ENCODE measurements around the gene ANO7.

The ANO7 gene

DNA sequence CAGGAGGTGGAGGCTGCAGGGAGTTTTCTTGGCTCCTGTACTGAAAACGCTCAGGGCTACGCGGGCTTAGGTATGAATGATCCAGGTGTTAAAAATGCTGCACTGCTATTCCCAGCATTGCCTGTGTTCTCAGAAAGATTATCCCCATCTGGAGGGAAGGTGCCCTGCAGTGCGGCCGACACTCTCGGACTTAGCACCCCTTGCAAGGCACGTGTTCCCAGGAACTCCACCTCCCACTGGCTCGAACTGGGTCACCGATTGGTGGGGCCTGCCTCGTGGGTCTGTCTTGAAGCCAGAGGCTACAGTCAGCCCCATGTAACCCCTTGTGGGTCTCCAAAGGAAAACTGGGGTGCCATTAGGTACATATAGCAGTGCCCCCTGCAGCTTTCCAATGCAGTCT, 25.7 kb downstream of the ANO7 start:
- no peak for DNase-seq

DNA sequence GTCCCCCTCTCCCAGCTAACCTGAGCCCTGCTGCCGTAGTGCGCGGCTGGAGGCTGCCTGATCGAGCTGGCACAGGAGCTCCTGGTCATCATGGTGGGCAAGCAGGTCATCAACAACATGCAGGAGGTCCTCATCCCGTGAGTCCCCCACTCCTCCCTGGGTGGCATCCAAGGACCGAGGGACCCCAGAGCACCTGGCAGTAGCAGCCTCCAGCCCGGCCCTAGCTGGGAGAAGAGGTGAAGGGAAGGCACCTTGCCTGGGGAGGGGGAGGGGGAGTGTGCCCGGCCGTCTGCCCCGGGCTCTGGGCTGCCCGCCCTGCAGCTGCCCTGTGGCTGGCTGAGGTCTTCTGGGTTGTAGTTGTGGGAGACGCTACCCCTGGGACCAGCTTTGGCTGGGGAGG, 26.3 kb downstream of the ANO7 start:
- no peak for DNase-seq

DNA sequence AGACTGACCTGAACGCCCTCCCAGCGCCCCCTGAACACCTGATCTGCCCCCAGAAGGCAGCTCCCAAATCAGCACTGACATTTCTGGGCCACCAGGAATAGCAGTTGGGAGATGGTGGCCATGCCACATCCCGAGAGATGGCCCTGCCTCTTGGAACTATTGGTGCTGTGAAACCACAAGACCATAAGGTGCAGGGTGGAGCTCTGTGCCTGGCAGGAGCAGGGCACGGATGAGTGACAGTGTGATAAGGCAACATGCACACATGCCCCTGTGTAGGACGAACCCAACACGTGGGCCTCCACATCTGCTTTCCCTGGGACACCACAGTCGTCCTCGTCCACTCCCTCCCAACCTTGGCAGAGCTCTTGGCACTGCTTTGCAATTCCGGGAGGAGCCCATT, 26.9 kb downstream of the ANO7 start:
- no peak for DNase-seq

DNA sequence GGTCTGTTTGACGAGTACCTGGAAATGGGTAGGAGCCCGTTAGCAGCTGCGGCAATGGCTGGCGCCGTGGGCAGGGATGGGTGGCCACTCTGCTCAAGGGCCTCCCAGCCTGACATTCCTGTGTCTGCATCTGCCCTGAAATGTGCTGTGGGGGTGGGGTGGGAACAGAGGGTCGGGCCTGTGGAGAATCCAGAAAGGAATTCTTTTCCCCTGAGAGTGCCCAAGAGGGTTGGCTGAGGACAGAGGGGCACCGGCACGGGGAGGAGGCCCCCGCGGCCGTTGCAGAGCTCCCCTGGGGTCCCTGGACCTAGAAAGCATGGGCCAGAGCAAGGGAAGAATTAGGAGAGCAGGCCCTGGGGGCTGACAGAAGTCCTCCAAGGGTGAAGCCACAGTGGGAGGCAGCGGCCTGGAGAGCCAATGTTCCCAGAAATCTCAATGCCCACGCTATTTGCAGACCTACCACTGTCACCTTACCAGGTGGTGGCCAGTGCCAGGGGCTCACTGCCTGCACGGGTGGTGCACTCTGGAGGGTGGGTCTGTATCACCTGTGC, 27.8 kb downstream of the ANO7 start:
- DNase-seq, result no peak

DNA sequence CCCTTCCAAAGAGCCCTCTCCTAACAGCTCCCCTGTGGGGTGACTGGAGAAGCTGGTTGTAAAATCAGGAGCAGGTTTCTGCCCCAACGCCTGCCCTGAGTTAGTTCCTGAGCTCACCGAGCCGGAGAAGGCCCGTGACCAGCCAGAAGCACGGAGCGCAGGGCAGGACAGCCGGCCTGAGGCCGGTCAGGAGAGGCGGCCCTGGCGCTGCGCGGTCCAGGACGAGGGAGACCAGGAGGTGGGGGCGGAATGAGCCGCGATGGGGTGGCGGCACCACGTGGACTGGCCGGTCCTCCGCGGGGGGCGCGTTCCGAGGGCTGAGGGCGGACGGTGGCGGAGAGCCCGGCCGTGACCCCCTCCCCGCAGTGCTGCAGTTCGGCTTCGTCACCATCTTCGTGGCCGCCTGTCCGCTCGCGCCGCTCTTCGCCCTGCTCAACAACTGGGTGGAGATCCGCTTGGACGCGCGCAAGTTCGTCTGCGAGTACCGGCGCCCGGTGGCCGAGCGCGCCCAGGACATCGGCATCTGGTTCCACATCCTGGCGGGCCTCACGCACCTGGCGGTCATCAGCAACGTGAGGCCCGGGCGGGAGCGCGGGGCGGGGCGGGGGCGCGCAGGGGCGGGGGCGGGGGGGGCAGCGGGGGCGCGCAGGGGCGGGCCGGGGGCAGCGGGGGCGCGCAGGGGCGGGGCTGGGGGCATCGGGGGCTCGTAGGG, 29.0 kb downstream of the ANO7 start:
- peak; percentile 29 for DNase-seq

DNA sequence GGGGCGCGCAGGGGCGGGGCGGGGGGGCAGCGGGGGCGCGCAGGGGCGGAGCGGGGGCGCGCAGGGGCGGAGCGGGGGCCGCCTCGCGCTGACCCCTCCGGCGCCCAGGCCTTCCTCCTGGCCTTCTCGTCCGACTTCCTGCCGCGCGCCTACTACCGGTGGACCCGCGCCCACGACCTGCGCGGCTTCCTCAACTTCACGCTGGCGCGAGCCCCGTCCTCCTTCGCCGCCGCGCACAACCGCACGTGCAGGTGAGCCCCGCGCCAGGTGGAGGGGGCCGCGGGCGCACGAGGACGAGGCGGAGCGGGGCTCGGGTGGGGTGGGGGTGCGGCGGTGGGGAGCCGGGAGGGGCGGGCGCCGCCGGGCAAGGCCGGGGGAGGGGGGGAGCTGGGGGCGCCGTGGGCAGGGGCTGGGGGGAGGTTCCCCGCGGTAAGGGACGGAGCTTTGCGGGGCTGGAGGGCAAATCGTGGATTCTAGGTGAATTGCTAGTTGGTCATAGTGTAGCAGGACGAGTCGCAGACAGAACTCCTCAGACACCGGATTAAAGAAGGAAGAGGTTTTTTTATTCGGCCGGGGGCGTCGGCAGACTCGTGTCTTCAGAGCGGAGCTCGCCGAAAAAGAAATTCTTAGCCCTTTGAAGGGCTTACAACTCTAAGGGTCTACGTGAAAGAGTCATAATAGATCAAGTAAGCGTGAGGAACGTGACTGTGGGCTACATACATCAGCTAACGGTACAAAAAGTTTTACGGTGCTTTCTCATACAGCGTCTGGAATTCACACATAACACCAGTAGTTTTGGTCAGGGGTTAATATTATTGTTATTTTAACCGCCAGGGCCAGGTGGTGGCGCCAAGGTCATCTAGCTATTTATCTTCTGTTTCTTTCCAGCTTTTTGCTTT, 29.9 kb downstream of the ANO7 start:
- peak; percentile 41 for DNase-seq

DNA sequence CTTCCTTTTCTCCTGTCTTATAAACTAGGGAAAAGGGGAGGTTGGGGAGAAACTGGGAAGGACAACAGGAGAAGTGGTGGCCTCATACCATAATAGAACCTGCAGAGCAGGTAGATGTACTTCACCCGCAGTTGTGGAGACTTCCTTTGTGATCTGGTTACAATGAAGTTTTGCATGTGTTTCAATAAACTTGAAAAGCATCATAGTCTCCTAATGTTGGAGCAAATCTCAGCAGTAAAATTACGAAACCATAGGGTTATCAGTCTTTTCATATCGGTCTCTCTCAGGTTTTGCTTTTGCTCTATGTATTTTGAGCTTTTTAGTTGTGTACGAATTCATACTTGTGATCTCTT, 30.5 kb downstream of the ANO7 start:
- DNase-seq, result no peak

DNA sequence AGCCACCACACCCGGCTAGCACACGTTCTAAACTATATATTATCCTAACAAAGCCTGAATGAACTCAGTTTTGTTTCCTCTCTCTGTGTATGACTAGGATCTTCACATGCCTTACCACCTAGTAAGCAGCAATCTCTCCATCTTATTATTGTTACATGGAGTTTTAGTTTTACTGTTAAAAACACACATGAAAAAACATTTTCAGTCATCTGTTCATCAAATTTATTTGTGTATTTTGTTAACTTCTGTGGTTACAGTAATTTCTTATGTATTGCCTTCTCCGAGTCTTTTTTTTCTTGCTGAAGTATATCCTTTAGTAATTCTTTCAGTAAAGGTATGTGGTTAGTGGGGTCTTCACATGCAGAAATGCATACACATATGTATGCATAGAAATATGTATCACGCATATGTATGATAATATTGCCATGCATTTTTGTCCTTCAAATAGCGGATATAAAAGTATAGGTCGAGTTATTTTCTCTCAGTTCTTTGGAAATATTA, 31.4 kb downstream of the ANO7 start:
- no peak for DNase-seq

DNA sequence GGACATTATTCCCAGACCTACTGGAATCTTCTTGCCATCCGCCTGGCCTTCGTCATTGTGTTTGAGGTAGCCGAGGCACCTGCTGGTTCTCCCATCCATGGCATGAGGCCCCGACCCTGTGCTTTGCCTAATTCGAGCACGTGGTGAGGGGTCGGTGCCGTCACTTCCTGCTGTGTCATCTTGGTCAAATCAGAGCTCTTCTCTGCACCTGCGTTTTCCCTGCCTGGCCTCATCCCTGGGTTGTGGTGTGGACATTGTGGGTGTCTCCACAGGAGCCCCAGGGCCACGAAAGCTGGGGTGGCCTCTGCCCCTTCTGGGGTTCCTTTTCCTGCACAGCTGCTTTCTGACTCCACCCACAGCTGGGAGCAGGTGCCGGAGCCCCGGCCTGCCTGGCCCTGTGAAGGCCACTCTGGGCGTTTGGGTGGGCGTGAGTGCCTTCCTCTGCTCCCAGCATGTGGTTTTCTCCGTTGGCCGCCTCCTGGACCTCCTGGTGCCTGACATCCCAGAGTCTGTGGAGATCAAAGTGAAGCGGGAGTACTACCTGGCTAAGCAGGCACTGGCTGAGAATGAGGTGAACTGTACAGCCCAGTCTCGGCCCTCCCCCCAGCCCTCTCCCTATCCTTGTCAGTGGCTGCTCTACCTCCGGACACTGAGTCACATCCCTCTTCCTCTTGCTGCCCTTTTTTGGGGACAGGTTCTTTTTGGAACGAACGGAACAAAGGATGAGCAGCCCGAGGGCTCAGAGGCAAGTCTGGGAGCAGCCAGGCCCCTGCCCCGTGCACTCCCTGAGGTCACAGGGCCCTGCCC, 34.9 kb downstream of the ANO7 start:
- DNase-seq, result no peak

DNA sequence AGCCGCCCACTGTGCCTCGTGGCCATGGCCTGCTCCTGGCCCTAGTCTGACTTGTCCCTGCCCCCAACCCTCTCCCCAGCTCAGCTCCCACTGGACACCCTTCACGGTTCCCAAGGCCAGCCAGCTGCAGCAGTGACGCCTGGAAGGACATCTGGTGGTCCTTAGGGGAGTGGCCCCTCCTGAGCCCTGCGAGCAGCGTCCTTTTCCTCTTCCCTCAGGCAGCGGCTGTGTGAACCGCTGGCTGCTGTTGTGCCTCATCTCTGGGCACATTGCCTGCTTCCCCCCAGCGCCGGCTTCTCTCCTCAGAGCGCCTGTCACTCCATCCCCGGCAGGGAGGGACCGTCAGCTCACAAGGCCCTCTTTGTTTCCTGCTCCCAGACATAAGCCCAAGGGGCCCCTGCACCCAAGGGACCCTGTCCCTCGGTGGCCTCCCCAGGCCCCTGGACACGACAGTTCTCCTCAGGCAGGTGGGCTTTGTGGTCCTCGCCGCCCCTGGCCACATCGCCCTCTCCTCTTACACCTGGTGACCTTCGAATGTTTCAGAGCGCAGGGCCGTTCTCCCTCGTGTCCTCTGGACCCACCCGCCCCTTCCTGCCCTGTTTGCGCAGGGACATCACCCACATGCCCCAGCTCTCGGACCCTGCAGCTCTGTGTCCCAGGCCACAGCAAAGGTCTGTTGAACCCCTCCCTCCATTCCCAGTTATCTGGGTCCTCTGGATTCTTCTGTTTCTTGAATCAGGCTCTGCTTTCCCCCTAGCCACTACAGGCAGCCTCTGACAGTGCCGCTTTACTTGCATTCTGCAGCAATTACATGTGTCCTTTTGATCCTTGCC, 35.8 kb downstream of the ANO7 start:
- DNase-seq, result no peak

DNA sequence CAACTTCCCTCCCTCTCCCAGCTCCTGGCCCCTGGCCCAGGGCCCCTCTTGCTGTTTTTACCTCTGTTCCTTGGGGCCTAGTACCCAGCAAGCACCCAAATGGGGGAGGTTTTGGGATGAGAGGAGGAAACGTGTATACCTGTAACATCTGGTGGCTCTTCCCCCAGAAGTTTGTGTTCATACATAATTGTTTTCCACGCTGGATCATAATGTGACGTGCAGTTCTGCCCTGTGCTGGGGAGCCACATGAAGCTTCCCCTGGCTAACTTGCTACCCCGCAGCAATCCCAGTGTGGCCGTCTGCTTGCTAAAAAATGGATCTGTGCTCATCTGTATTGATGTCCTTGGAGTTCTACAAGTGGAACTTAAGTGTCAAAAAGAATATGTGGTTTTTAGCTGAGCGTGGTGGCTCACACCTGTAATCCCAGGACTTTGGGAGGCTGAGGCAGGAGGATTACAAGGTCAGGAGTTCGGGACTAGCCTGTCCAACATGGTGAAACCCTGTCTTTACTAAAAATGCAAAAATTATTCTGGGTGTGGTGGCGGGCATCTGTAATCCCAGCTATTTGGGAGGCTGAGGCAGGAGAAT, 36.5 kb downstream of the ANO7 start:
- no peak for DNase-seq

DNA sequence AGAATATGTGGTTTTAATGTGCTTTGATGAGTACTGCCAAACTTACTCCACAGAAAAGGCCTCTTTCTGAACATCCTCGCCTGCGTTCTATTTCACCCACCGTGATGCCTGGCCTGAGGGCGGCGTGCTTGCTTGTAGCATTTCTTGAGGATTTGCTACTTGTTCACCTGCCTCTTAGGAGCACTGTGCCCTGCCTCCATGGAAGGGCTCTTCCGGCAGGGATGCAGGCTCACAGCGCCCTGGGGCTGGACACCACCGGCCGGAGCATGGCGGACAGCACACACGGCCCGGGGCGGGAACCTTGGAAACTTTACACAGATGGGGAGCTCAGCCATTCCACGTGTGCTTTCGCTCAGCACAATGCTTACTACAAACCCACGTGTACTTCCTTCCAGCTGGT, 37.1 kb downstream of the ANO7 start:
- DNase-seq, result no peak

DNA sequence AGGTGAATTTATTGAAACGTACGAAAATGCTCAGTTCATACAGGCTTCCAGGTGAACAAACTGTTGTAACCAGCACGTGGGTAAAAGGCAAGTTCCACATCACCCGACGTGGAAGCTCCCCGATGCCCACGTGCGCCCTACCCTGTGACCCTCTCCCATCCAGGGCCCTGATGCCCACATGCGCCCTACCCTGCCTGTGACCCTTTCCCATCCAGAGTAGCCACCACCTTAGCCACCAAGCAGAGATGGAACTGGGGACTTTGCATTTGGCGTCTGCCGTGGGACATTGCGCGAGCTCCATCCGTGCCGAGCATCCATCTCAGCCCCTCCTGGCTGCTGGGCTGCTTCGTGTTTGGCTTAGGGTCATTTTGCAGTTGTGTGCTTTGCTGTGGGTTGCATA, 37.5 kb downstream of the ANO7 start:
- DNase-seq, result no peak

DNA sequence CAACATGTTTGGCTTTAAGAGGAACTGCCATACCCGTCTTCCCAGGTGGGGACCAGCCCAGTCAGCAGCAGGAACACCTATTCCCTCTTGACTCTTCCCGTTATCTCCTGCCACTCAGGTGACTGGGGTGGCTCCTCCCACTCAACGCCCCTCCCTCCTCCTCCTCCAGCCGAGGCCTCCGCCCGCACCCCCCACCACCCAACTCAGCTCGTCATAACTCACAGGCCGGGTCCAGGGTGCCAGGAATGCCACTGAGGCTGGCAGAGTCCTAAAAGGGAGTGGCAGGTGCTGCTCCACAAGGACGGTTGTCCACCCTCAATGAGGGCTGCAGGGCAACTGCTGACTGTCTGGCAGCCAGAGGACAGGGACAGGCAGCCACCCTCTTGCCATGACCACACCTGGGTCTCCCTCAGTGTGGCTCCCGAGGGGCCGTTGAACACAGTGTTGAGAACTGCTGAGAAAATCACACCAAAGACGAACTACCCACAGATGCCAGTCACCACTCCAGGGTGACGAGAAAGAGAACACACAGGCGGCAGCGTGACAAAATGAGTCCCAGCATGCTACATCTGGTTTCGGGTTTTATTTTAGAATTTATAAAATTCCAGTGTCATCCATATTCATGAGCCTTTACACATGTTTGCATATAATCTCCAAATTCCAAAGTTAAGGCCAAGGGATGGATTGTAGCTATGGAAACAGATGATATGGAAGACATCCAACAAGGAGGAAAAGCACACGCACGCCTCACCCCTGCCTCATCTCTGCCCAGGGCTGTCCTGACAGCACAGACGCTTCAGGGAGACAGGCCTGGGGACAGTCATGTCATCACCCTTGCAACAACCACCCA, 38.5 kb downstream of the ANO7 start:
- no peak for DNase-seq

DNA sequence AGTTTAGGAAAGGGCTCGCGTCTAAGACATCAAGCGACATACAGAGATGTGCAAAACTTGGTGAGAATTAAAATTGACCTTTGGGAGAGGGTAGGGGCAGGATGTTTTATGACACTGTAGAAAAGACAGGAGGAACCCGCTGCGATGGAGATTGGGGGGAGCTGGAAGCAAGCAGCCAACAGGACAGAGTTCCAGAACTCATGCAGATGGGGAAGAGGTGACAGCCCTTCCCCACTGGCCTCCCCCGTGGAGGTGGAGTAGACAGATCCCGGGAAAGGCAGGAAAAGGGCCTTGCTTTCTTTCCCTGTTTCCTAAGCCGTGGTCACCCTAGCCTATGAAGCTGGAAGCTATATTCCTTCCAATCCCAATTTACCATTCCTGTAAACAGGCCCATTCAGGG, 39.1 kb downstream of the ANO7 start:
- no peak for DNase-seq

DNA sequence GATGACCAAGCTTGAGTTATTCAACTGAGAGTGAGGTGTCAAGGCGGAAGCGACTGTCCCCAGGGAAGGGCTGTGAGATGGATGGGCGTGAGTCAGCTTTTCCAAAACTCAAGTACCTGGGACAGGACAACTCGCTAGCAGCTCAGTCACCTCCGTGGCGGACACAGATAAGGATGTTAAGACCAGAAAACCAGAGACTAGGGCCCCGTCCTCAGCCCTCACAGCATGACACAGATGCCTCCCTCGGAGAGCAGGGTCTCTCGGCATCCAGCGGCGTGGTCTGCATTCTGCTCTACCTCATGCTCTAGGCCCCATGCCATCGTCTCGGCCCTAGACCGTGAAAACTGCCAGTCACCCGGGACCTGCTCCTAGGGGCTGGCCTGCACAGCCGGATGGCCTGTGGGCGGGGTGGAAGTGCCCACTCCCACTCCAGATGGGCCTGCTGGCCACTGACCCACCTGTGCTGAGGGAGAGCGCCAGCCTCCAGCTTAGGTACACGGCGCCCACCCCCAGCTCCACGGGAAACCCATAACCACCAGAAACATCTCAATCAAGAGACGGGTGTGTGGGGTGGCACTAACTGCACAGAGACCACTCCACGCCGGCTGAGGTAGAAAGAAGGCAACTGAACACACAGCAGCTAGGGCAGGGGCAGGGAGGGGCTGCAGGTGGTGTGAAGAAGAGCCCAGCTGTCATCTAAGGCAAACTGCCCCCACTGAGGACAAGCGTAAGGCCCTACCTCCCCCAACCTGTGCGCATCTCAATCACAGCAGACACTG, 39.8 kb downstream of the ANO7 start:
- DNase-seq, result no peak

DNA sequence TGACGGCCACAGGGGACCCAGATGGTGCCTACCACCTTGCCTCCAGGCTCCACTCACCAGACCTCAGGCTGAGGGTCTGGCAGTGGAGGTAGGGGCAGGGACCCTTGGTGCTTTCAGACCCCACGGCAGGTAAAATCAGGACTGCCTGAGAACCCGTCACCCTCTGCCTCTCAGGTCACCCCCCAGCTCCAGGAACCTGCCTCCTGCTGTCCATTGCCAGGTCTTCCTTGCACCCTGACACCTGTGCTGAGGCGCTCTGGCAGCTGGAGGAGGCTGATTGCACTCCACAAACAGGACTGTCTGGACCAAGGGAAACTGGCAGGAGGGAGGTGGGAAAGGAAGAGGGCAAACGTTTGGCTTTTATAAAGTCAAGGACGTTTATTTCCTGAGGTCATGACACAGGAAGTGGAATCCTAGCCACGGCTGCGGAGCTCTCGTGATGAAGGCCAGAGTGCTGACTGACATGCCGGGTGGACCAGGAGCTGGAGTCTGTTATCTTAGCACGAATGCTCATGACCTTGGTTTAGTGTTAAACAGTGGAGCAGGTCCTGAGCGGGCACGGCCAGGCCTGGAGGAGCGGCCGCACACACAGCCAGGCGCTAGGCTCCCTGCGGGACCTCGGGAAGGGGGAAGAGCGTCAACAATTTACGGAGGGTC, 40.5 kb downstream of the ANO7 start:
- DNase-seq, result no peak

DNA sequence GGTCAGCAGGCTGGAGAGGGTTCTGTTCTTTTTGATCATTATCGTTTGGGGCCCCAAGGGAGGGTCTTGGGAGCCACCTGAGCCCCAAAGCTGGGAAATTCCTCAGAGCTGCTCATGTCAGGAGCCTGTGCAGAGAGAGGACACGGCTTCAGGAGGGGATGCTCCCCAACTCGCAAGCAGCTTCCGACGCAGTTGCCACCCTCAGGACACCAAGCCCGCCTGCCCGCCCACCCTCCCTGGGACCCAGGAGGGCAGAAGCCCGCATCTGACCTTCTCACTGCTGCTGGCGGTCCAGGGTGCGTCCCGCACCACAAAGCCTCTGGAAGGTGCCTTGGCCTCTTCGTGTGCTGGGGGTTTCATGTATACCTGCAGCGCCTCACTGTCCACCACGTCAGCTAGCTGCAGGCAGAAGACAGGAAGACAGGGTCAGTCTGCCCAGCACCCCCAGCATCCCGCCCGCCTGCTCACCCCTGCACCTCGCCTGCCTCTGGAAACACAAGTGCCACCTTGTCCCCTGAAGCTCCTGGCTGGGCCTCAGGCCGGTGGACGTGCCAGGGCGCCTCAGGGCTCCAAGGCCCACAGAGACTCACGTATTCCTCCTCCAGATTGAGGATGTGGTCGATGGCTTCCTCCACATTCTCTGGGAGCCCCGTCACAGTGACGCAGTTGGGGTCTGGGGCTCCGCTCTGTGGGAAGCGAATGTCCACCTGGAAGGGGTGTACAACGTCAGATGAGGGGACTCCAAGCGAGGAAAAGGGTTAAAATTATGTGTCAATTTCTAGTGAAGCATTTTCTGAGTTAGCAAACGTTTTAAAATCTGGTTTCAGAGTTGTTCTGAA, 41.3 kb downstream of the ANO7 start:
- DNase-seq, result no peak

DNA sequence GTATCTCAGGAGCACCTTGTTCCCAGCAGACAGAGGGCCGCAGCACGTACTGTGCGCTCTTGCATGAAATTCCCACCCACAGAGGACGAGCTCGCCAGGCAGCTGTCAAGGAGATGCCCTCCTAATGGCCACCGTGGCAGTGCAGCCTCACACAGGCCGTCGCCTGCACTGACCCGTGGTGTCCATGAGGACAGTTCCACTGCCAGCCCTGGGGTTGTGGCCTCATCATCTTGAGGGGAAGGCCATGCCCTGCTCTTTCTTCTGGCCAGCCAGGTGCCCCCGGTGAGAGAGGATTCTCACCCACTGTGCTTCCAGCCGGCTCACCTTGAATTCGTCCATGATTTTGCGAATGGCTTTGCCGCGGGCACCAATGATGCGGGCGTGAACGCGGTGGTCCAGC, 42.0 kb downstream of the ANO7 start:
- no peak for DNase-seq

Data from CD4-positive, alpha-beta T cell treated with Interleukin-12 subunit alpha and Interleukin-12 subunit beta, for 1 hour (primary cell).